GM23338 (cell line): ENCODE measurements around the gene CAPG. TPM values are rescaled to one million over a fixed set of nuclear protein-coding genes. Genes with fewer than 3 reads are reported as not detected.

Experiments used
- ATAC-seq: fragments of 200-7000 bp; cut with Tn5 transposase; 3 replicates; pipeline ENCODE4 v1.9.1; 2020
- DNase-seq: peaks from one replicate; pipeline ENCODE4 v3.0.0-alpha.2; 2015; ENCODE audit warnings: low spot score
- H2AFZ ChIP-seq: fragments of 200-600 bp; sonication (generic); 2 replicates; pipeline ENCODE4 v1.8.0; 2016; ENCODE audit warnings: antibody characterized with exemption, mild to moderate bottlenecking, moderate library complexity
- H3F3A ChIP-seq: fragments of 200-600 bp; sonication (generic); replicated peaks from 2 replicates; pipeline ENCODE4 v1.8.0; 2017; ENCODE audit warnings: antibody characterized with exemption, mixed run types, low read depth
- H3K27ac ChIP-seq: fragments of 200-600 bp; sonication (generic); 2 replicates; pipeline ENCODE4 v1.6.1; 2016; ENCODE audit warnings: low read depth
- H3K27me3 ChIP-seq: fragments of 200-600 bp; sonication (generic); 2 replicates; pipeline ENCODE4 v1.8.0; 2016; ENCODE audit warnings: mild to moderate bottlenecking, mixed run types, moderate library complexity; ENCODE audit not compliant: insufficient read depth
- H3K36me3 ChIP-seq: fragments of 200-600 bp; sonication (generic); 2 replicates; pipeline ENCODE4 v1.8.0; 2016; ENCODE audit warnings: mild to moderate bottlenecking; ENCODE audit not compliant: insufficient read depth
- H3K4me1 ChIP-seq: fragments of 200-600 bp; sonication (generic); 2 replicates; pipeline ENCODE4 v1.8.0; 2016; ENCODE audit warnings: mild to moderate bottlenecking, moderate library complexity; ENCODE audit not compliant: insufficient read depth
- H3K4me2 ChIP-seq: fragments of 200-600 bp; sonication (generic); 2 replicates; pipeline ENCODE4 v1.7.1; 2017; ENCODE audit warnings: mixed run types
- H3K4me3 ChIP-seq: fragments of 200-600 bp; sonication (generic); 2 replicates; pipeline ENCODE4 v1.6.1; 2016; ENCODE audit warnings: mixed run types
- H3K79me2 ChIP-seq: fragments of 200-600 bp; sonication (generic); replicated peaks from 2 replicates; pipeline ENCODE4 v1.8.0; 2017; ENCODE audit warnings: mild to moderate bottlenecking; ENCODE audit not compliant: insufficient read depth
- H3K9me2 ChIP-seq: fragments of 200-600 bp; sonication (generic); 2 replicates; pipeline ENCODE4 v1.8.0; 2017; ENCODE audit not compliant: insufficient read depth
- H4K20me1 ChIP-seq: fragments of 200-600 bp; sonication (generic); replicated peaks from 2 replicates; pipeline ENCODE4 v1.8.0; 2017; ENCODE audit warnings: mild to moderate bottlenecking; ENCODE audit not compliant: insufficient read depth
- H3K27ac Mint-ChIP-seq: 2 replicates; pipeline ENCODE4 v1.8.0; 2020; ENCODE audit warnings: inconsistent platforms, mild to moderate bottlenecking, moderate library complexity, mixed read lengths
- H3K27me3 Mint-ChIP-seq: 3 replicates; pipeline ENCODE4 v1.8.0; 2022; ENCODE audit warnings: low read depth, mild to moderate bottlenecking, moderate library complexity, mixed read lengths, inconsistent platforms; ENCODE audit not compliant: insufficient read depth, poor library complexity
- H3K36me3 Mint-ChIP-seq: 3 replicates; pipeline ENCODE4 v1.8.0; 2021; ENCODE audit warnings: low read depth, mild to moderate bottlenecking, inconsistent platforms, moderate library complexity, mixed read lengths
- H3K4me1 Mint-ChIP-seq: 3 replicates; pipeline ENCODE4 v1.8.0; 2020; ENCODE audit warnings: mild to moderate bottlenecking, inconsistent platforms, mixed read lengths
- H3K4me3 Mint-ChIP-seq: 3 replicates; pipeline ENCODE4 v1.8.0; 2021; ENCODE audit warnings: moderate library complexity, mild to moderate bottlenecking, inconsistent platforms, mixed read lengths
- H3K9me3 Mint-ChIP-seq: 3 replicates; pipeline ENCODE4 v1.8.0; 2020; ENCODE audit warnings: moderate library complexity, mild to moderate bottlenecking, inconsistent platforms, mixed read lengths
- CREB1 ChIP-seq: fragments of 250-450 bp; sonication (Bioruptor Pico); IDR thresholded peaks from 2 replicates; pipeline ENCODE4 v1.5.0; 2020; ENCODE audit warnings: low read depth, mild to moderate bottlenecking, moderate library complexity
- EZH2 ChIP-seq: fragments of 200-600 bp; sonication (generic); IDR thresholded peaks from one replicate; pipeline ENCODE4 v1.8.0; 2017; ENCODE audit warnings: antibody characterized with exemption, mild to moderate bottlenecking, low read depth; ENCODE audit not compliant: unreplicated experiment
- EZH2phosphoT487 ChIP-seq: fragments of 200-600 bp; sonication (generic); IDR thresholded peaks from one replicate; pipeline ENCODE4 v1.8.1; 2018; ENCODE audit warnings: antibody characterized with exemption; ENCODE audit not compliant: unreplicated experiment
- JUNB ChIP-seq: IDR thresholded peaks from one replicate; pipeline ENCODE4 v1.6.1; 2016; ENCODE audit warnings: antibody characterized with exemption; ENCODE audit not compliant: unreplicated experiment
- NANOG ChIP-seq: IDR thresholded peaks from 2 replicates; pipeline ENCODE4 v1.6.1; 2016; ENCODE audit warnings: antibody characterized with exemption, borderline replicate concordance
- POLR2AphosphoS5 ChIP-seq: IDR thresholded peaks from 2 replicates; pipeline ENCODE4 v1.6.1; 2016; ENCODE audit warnings: antibody characterized with exemption, low read depth
- REST ChIP-seq: IDR thresholded peaks from one replicate; pipeline ENCODE4 v1.6.1; 2018; ENCODE audit warnings: antibody characterized with exemption; ENCODE audit not compliant: unreplicated experiment
- ZNF114 ChIP-seq: fragments of 250-450 bp; sonication (Bioruptor Pico); IDR thresholded peaks from 2 replicates; pipeline ENCODE4 v1.5.0; 2020; ENCODE audit warnings: mild to moderate bottlenecking, moderate library complexity
- ZNF331 ChIP-seq: fragments of 250-450 bp; sonication (Bioruptor Pico); IDR thresholded peaks from 2 replicates; pipeline ENCODE4 v1.5.0; 2020; ENCODE audit warnings: low read depth, mild to moderate bottlenecking, moderate library complexity
- polyA plus RNA-seq: library from polyadenylated mRNA; unstranded; fragments of >200 nt; fragmentation: Nextera tagmentation; extraction: Ambion mirVana; gene quantifications from 2 replicates; pipeline ENCODE4 v1.2.1, GENCODE V29; 2016
- total RNA-seq: library from RNA; depleted of rRNA; stranded (reverse); fragments of >200 nt; shearing (Covaris generic); gene quantifications from 2 replicates; pipeline ENCODE4 v1.2.3, GENCODE V29; 2014
- TF ChIP-seq, protein P1 (sequence below): fragments of 250-450 bp; sonication (Bioruptor Pico); IDR thresholded peaks from 2 replicates; pipeline ENCODE4 v1.5.0; 2020; ENCODE audit warnings: mild to moderate bottlenecking, moderate library complexity
- TF ChIP-seq, protein P2 (sequence below): IDR thresholded peaks from 2 replicates; pipeline ENCODE4 v1.6.1; 2016; ENCODE audit warnings: antibody characterized with exemption
- TF ChIP-seq, protein P3 (sequence below), 2 experiments: fragments of 200-600 bp in 1 of 2; sonication (generic) in 1 of 2; conservative IDR thresholded peaks; 2 replicates each; pipeline versions ENCODE4 v1.5.1 to v1.6.1; 2016 to 2017; ENCODE audit warnings: antibody characterized with exemption in 2 of 2, low read depth in 2 of 2, mild to moderate bottlenecking in 2 of 2, moderate library complexity in 1 of 2

CAPG gene
- total and polyA plus RNA-seq, 2 experiments from 2014 or later = 88.7 to 104 TPM

GRCh38 chr2:85377083-85377482 is 33.1 kb downstream of the CAPG start:
- ATAC-seq (no peak), DNase-seq (no peak)
- Histone ChIP-seq H3K79me2 (no peaks in the 10 kb centered on the region), H3F3A (no peaks in the 10 kb centered on the region), H3K36me3 (peaks cover 16% of the 10 kb centered on the region), H3K4me1 (no peaks in the 10 kb centered on the region), H3K27me3 (no peaks in the 10 kb centered on the region), H4K20me1 (no peaks in the 10 kb centered on the region), H3K9me2 (no peaks in the 10 kb centered on the region), H3K4me3 (no peak overlapping the region), H3K4me2 (no peak overlapping the region), H3K27ac (no peak overlapping the region), H2AFZ (no peak overlapping the region)
- peaks cover 43% of the 10 kb centered on the region for H3K36me3 Mint-ChIP-seq
- H3K27ac Mint-ChIP-seq = no peak overlapping the region
- H3K4me1 Mint-ChIP-seq = no peaks in the 10 kb centered on the region; the same call in 2 of the 3 replicates
- peaks cover 22% of the 10 kb centered on the region for H3K9me3 Mint-ChIP-seq
- H3K4me3 Mint-ChIP-seq = no peak overlapping the region
- TF ChIP-seq EZH2 (no peak), POLR2AphosphoS5 (no peak), JUNB (no peak), EZH2phosphoT487 (no peak), ZNF331 (CRISPR knock-in tag) (no peak), CREB1 (CRISPR knock-in tag) (no peak), ZNF114 (no peak), REST (no peak), NANOG (no peak)
- TF ChIP-seq, protein P1, sequence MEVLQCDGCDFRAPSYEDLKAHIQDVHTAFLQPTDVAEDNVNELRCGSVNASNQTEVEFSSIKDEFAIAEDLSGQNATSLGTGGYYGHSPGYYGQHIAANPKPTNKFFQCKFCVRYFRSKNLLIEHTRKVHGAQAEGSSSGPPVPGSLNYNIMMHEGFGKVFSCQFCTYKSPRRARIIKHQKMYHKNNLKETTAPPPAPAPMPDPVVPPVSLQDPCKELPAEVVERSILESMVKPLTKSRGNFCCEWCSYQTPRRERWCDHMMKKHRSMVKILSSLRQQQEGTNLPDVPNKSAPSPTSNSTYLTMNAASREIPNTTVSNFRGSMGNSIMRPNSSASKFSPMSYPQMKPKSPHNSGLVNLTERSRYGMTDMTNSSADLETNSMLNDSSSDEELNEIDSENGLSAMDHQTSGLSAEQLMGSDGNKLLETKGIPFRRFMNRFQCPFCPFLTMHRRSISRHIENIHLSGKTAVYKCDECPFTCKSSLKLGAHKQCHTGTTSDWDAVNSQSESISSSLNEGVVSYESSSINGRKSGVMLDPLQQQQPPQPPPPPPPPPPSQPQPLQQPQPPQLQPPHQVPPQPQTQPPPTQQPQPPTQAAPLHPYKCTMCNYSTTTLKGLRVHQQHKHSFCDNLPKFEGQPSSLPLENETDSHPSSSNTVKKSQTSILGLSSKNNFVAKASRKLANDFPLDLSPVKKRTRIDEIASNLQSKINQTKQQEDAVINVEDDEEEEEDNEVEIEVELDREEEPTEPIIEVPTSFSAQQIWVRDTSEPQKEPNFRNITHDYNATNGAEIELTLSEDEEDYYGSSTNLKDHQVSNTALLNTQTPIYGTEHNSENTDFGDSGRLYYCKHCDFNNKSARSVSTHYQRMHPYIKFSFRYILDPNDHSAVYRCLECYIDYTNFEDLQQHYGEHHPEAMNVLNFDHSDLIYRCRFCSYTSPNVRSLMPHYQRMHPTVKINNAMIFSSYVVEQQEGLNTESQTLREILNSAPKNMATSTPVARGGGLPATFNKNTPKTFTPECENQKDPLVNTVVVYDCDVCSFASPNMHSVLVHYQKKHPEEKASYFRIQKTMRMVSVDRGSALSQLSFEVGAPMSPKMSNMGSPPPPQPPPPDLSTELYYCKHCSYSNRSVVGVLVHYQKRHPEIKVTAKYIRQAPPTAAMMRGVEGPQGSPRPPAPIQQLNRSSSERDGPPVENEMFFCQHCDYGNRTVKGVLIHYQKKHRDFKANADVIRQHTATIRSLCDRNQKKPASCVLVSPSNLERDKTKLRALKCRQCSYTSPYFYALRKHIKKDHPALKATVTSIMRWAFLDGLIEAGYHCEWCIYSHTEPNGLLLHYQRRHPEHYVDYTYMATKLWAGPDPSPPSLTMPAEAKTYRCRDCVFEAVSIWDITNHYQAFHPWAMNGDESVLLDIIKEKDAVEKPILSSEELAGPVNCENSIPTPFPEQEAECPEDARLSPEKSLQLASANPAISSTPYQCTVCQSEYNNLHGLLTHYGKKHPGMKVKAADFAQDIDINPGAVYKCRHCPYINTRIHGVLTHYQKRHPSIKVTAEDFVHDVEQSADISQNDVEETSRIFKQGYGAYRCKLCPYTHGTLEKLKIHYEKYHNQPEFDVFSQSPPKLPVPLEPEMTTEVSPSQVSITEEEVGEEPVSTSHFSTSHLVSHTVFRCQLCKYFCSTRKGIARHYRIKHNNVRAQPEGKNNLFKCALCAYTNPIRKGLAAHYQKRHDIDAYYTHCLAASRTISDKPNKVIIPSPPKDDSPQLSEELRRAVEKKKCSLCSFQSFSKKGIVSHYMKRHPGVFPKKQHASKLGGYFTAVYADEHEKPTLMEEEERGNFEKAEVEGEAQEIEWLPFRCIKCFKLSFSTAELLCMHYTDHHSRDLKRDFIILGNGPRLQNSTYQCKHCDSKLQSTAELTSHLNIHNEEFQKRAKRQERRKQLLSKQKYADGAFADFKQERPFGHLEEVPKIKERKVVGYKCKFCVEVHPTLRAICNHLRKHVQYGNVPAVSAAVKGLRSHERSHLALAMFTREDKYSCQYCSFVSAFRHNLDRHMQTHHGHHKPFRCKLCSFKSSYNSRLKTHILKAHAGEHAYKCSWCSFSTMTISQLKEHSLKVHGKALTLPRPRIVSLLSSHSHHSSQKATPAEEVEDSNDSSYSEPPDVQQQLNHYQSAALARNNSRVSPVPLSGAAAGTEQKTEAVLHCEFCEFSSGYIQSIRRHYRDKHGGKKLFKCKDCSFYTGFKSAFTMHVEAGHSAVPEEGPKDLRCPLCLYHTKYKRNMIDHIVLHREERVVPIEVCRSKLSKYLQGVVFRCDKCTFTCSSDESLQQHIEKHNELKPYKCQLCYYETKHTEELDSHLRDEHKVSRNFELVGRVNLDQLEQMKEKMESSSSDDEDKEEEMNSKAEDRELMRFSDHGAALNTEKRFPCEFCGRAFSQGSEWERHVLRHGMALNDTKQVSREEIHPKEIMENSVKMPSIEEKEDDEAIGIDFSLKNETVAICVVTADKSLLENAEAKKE (CRISPR knock-in tag) = no peak
- TF ChIP-seq, protein P2, sequence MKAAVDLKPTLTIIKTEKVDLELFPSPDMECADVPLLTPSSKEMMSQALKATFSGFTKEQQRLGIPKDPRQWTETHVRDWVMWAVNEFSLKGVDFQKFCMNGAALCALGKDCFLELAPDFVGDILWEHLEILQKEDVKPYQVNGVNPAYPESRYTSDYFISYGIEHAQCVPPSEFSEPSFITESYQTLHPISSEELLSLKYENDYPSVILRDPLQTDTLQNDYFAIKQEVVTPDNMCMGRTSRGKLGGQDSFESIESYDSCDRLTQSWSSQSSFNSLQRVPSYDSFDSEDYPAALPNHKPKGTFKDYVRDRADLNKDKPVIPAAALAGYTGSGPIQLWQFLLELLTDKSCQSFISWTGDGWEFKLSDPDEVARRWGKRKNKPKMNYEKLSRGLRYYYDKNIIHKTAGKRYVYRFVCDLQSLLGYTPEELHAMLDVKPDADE = no peak
- TF ChIP-seq, protein P3, sequence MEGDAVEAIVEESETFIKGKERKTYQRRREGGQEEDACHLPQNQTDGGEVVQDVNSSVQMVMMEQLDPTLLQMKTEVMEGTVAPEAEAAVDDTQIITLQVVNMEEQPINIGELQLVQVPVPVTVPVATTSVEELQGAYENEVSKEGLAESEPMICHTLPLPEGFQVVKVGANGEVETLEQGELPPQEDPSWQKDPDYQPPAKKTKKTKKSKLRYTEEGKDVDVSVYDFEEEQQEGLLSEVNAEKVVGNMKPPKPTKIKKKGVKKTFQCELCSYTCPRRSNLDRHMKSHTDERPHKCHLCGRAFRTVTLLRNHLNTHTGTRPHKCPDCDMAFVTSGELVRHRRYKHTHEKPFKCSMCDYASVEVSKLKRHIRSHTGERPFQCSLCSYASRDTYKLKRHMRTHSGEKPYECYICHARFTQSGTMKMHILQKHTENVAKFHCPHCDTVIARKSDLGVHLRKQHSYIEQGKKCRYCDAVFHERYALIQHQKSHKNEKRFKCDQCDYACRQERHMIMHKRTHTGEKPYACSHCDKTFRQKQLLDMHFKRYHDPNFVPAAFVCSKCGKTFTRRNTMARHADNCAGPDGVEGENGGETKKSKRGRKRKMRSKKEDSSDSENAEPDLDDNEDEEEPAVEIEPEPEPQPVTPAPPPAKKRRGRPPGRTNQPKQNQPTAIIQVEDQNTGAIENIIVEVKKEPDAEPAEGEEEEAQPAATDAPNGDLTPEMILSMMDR (conservative IDR thresholded peaks at IDR 0.05; ENCODE audit: low read depth in 2 of 2) = no peak
- peaks cover 4% of the 10 kb centered on the region for H3K27me3 Mint-ChIP-seq
